ENCODE results near the gene ITSN2.

GRCh38 chr2:24231461-24231881 lies 128.9 kb downstream of the ITSN2 start:
- TF ChIP-seq CTCF (conservative IDR thresholded peaks at IDR 0.05 in 1 of 2, IDR thresholded peaks at IDR 0.05 in 1 of 2; ENCODE audit: extremely low read depth in 1 of 2, insufficient read depth in 1 of 2, low read depth in 1 of 2, low read length in 2 of 2) (no peak), EZH2 (IDR thresholded peaks at IDR 0.05; ENCODE audit: borderline replicate concordance, low read length) (no peak)
